OCI-LY7 (cell line): ENCODE results near the gene GSX1. TPM values are rescaled to one million over a fixed set of nuclear protein-coding genes. Genes with fewer than 3 reads are reported as not detected.
A peak's percentile ranks its signal among the peaks of the same experiment; 100 is the strongest.

Source experiments
- BruUV-seq: library from RNA; stranded (reverse); fragments of 400-500 nt; replicated peaks from 2 replicates; lab custom pipeline; 2021; lab: Mats Ljungman, UMichigan
- CTCF ChIA-PET: fragments of 300-600 bp; sonication (Branson Sonifier 250); formaldehyde crosslinking; loops from one replicate; lab custom pipeline; 2022; ENCODE audit warnings: antibody characterized with exemption; ENCODE audit not compliant: unreplicated experiment; lab: Charles Lee
- POLR2A ChIA-PET: fragments of 300-600 bp; sonication (Branson Sonifier 250); formaldehyde crosslinking; loops from one replicate; lab custom pipeline; 2022; ENCODE audit warnings: antibody characterized with exemption; lab: Charles Lee
- DNase-seq: peaks from one replicate; pipeline ENCODE4 v3.0.0-alpha.2; 2015; ENCODE audit warnings: low spot score
- H2AFZ ChIP-seq: fragments of 200-600 bp; sonication (generic), shearing (Covaris generic); 2 replicates; pipeline ENCODE4 v1.6.1; 2014; ENCODE audit warnings: mild to moderate bottlenecking, antibody characterized with exemption, low read length, moderate library complexity
- H3K27ac ChIP-seq: fragments of 200-600 bp; sonication (generic); 2 replicates; pipeline ENCODE4 v1.5.1; 2014; ENCODE audit warnings: mixed run types, low read depth, mild to moderate bottlenecking, moderate library complexity, low read length, inconsistent platforms; ENCODE audit not compliant: poor library complexity, severe bottlenecking
- H3K36me3 ChIP-seq: fragments of 200-600 bp; sonication (generic); 2 replicates; pipeline ENCODE4 v1.6.1; 2014; ENCODE audit warnings: mild to moderate bottlenecking, antibody characterized with exemption, low read length, moderate library complexity, mixed read lengths; ENCODE audit not compliant: insufficient read depth
- H3K4me1 ChIP-seq: fragments of 200-600 bp; sonication (generic); 2 replicates; pipeline ENCODE4 v1.5.1; 2014; ENCODE audit warnings: mild to moderate bottlenecking, low read length; ENCODE audit not compliant: insufficient read depth, poor library complexity, severe bottlenecking
- H3K4me2 ChIP-seq: fragments of 200-600 bp; sonication (generic); 2 replicates; pipeline ENCODE4 v1.6.1; 2014; ENCODE audit warnings: mild to moderate bottlenecking, low read length
- H3K4me3 ChIP-seq: fragments of 200-600 bp; sonication (generic); 2 replicates; pipeline ENCODE4 v1.5.1; 2014; ENCODE audit warnings: mild to moderate bottlenecking, low read depth, low read length; ENCODE audit not compliant: poor library complexity, severe bottlenecking
- H3K79me2 ChIP-seq: fragments of 200-600 bp; sonication (generic); 2 replicates; pipeline ENCODE4 v1.6.1; 2016; ENCODE audit warnings: low read depth, mild to moderate bottlenecking, low read length, moderate library complexity, mixed read lengths; ENCODE audit not compliant: insufficient read depth
- H3K9me2 ChIP-seq: fragments of 200-600 bp; sonication (generic); 2 replicates; pipeline ENCODE4 v1.6.1; 2016; ENCODE audit warnings: mild to moderate bottlenecking, low read length, mixed read lengths; ENCODE audit not compliant: insufficient read depth
- H3K9me3 ChIP-seq: fragments of 200-600 bp; sonication (generic); 2 replicates; pipeline ENCODE4 v1.6.1; 2014; ENCODE audit warnings: mild to moderate bottlenecking, mixed run types, low read length, mixed read lengths
- H4K20me1 ChIP-seq: fragments of 200-600 bp; sonication (generic); 2 replicates; pipeline ENCODE4 v1.6.1; 2014; ENCODE audit warnings: mild to moderate bottlenecking, antibody characterized with exemption, low read length, moderate library complexity, mixed read lengths; ENCODE audit not compliant: insufficient read depth
- EZH2phosphoT487 ChIP-seq: fragments of 200-600 bp; sonication (generic); IDR thresholded peaks from 2 replicates; pipeline ENCODE4 v1.6.1; 2018; ENCODE audit warnings: low read depth, borderline replicate concordance, mild to moderate bottlenecking, mixed run types, antibody characterized with exemption, low read length, moderate library complexity, mixed read lengths
- intact Hi-C: fragments of 100-400 bp; cut with micrococcal nuclease; formaldehyde crosslinking; loops from one replicate; pipeline ENCODE4 v1.10.0; 2022; ENCODE audit not compliant: unreplicated experiment
- total RNA-seq, 2 experiments: library from RNA; depleted of rRNA in 1 of 2; stranded (reverse); fragments of >200 nt in 1 of 2; shearing (Covaris generic) in 1 of 2; gene quantifications; 2 replicates each; pipeline ENCODE4 v1.2.3, GENCODE V29; 2014 to 2022
- TF ChIP-seq, protein P1 (sequence below): fragments of 200-600 bp; sonication (generic); conservative IDR thresholded peaks from 2 replicates; pipeline ENCODE4 v1.5.1; 2014; ENCODE audit warnings: mild to moderate bottlenecking, antibody characterized with exemption, low read length, moderate library complexity, mixed read lengths

The GSX1 gene
- total RNA-seq, 2 experiments from 2014 or later: not detected

DNA sequence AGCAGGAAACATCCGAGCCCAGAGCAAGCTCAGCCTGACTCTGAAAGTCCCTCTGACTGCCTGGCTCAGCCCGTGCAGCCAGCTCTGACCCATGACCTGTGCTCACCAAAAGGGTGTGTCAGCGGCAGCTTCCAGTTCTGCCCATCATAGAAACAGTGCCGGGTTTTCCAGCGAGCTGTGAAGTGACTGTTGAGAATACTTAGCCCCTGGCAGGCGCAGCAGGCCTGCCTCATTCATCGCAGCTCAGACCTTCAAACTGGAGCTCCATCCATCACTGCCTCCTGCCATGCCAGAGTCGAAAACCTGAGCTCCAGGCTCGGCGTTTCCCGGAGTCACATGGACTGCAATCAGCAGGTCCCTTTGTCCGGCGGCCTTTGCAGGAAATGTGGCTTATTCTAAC lies 16.3 kb upstream of the GSX1 start:
- ChIA-PET CTCF (no interaction called here), POLR2A (no interaction called here)
- H3K4me3 ChIP-seq: no peak overlapping the region
- H4K20me1 ChIP-seq: no peaks in the 10 kb centered on the region
- no peaks in the 10 kb centered on the region for H3K9me2 ChIP-seq
- TF ChIP-seq EZH2phosphoT487: no peak
- H3K36me3 ChIP-seq: no peaks in the 10 kb centered on the region
- intact Hi-C loops: no loop called here
- H2AFZ ChIP-seq: no peak overlapping the region
- no peaks in the 10 kb centered on the region for H3K9me3 ChIP-seq
- no peak overlapping the region for H3K4me2 ChIP-seq
- no peaks in the 10 kb centered on the region for H3K79me2 ChIP-seq
- no peak for DNase-seq
- H3K4me1 ChIP-seq: peaks cover 15% of the 10 kb centered on the region
- H3K27ac ChIP-seq: no peak overlapping the region
- no TSS peak for BruUV-seq

DNA sequence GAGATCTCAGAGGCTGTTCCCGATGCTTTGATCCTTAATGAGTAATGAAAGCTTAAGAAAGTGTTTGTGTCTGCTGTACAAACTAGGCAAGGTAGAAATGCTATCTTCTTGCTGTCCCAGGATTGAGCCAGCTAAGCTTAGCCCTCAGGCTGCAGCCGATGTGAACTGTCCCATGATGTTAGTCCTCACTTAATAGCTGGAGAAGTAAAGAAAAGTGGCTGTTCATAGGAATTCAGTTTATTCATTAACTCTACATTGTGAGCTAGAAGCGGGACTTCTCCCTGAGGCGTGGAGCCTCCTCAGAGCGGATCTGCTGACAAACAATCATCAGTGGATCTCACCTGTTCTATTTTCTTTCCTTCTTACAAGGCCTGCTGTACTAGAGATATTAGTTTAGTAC lies 10.1 kb upstream of the GSX1 start:
- Histone ChIP-seq H3K4me3 (no peak overlapping the region), H3K36me3 (no peaks in the 10 kb centered on the region), H3K79me2 (no peaks in the 10 kb centered on the region), H4K20me1 (no peaks in the 10 kb centered on the region), H3K4me2 (no peak overlapping the region), H3K4me1 (no peaks in the 10 kb centered on the region), H3K9me3 (no peaks in the 10 kb centered on the region), H2AFZ (no peak overlapping the region), H3K27ac (no peak overlapping the region), H3K9me2 (no peaks in the 10 kb centered on the region)
- CTCF ChIA-PET: no interaction called here
- TF ChIP-seq, protein P1, sequence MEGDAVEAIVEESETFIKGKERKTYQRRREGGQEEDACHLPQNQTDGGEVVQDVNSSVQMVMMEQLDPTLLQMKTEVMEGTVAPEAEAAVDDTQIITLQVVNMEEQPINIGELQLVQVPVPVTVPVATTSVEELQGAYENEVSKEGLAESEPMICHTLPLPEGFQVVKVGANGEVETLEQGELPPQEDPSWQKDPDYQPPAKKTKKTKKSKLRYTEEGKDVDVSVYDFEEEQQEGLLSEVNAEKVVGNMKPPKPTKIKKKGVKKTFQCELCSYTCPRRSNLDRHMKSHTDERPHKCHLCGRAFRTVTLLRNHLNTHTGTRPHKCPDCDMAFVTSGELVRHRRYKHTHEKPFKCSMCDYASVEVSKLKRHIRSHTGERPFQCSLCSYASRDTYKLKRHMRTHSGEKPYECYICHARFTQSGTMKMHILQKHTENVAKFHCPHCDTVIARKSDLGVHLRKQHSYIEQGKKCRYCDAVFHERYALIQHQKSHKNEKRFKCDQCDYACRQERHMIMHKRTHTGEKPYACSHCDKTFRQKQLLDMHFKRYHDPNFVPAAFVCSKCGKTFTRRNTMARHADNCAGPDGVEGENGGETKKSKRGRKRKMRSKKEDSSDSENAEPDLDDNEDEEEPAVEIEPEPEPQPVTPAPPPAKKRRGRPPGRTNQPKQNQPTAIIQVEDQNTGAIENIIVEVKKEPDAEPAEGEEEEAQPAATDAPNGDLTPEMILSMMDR: no peak
- TF ChIP-seq EZH2phosphoT487: no peak
- BruUV-seq: no TSS peak
- POLR2A ChIA-PET: no interaction called here
- intact Hi-C loops: no loop called here
- DNase-seq: no peak

DNA sequence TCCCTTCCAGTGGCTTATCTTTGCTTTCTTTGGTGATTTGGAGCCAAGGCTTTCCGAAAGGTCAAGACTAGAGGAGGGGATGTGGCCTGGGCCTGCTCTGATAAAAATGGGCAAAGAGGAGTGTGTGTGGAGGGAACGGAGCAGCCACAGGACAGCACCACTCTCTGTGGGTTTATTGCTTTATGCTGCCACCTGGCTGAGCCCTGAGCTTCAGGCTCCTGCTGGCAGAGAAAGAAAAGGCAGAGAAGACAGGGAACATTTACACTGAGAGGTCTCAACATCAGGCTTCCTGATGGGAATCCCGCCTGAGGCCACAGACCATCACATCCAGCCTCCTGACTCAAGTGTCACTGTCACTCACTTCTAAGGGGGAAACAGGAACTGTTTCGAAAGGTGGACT lies 9.2 kb upstream of the GSX1 start:
- H3K9me2 ChIP-seq: no peaks in the 10 kb centered on the region
- TF ChIP-seq, protein P1: peak; percentile 40
- TF ChIP-seq EZH2phosphoT487: no peak
- H3K9me3 ChIP-seq: no peaks in the 10 kb centered on the region
- no peak for DNase-seq
- ChIA-PET CTCF (no interaction called here), POLR2A (no interaction called here)
- H3K4me2 ChIP-seq: no peak overlapping the region
- no peak overlapping the region for H3K4me3 ChIP-seq
- no peaks in the 10 kb centered on the region for H3K36me3 ChIP-seq
- intact Hi-C loops: no loop called here
- no peak overlapping the region for H3K27ac ChIP-seq
- H4K20me1 ChIP-seq: no peaks in the 10 kb centered on the region
- no peak overlapping the region for H2AFZ ChIP-seq
- no peaks in the 10 kb centered on the region for H3K79me2 ChIP-seq
- no peaks in the 10 kb centered on the region for H3K4me1 ChIP-seq
- no TSS peak for BruUV-seq
